Breast epithelium (tissue), 4 donors: ENCODE data around the gene HIVEP3. TPM values are rescaled to one million over a fixed set of nuclear protein-coding genes. Genes with fewer than 3 reads are reported as not detected.

ENCODE experiments used
- DNase-seq, 2 donors: peaks; one replicate each; pipeline ENCODE4 v3.0.0-alpha.2; 2019; ENCODE audit warnings: low spot score in 2 of 2
- H3K27ac ChIP-seq, 2 donors: fragments of 200-600 bp; sonication (generic) in 1 of 2; one replicate each; pipeline ENCODE4 v1.5.1; 2016 to 2019; ENCODE audit warnings: mild to moderate bottlenecking in 1 of 2
- H3K27me3 ChIP-seq, 2 donors: fragments of 200-600 bp; sonication (generic) in 1 of 2; one replicate each; pipeline versions ENCODE4 v1.5.1 to v1.6.0; 2017 to 2019; ENCODE audit warnings: control low read depth in 1 of 2, mild to moderate bottlenecking in 1 of 2
- H3K36me3 ChIP-seq: fragments of 200-600 bp; one replicate; pipeline ENCODE4 v1.5.1; 2019
- H3K4me1 ChIP-seq, 2 donors: fragments of 200-600 bp; sonication (generic); one replicate each; pipeline ENCODE4 v1.5.1; 2016 to 2019; ENCODE audit warnings: control low read depth in 1 of 2
- H3K4me3 ChIP-seq, 3 donors: fragments of 200-600 bp; sonication (generic); 1 replicate in 2 of 3; 2 replicates in 1 of 3; pipeline ENCODE4 v1.5.1; 2016 to 2019; ENCODE audit warnings: mild to moderate bottlenecking in 3 of 3, moderate library complexity in 2 of 3
- H3K9me3 ChIP-seq, 2 donors: fragments of 200-600 bp; sonication (generic) in 1 of 2; one replicate each; pipeline ENCODE4 v1.5.1; 2016 to 2019; ENCODE audit warnings: control low read depth in 1 of 2
- POLR2A ChIP-seq: fragments of 450-650 bp; IDR thresholded peaks from one replicate; pipeline ENCODE4 v1.6.1; 2016; ENCODE audit warnings: antibody characterized with exemption, mild to moderate bottlenecking, moderate library complexity
- POLR2AphosphoS5 ChIP-seq, 3 donors: sonication (generic); formaldehyde crosslinking; IDR thresholded peaks; one replicate each; pipeline ENCODE4 v1.6.1; 2017; ENCODE audit warnings: antibody characterized with exemption in 3 of 3
- intact Hi-C: fragments of 100-400 bp; cut with DNase I; formaldehyde crosslinking; loops from one replicate; pipeline ENCODE4 v1.15.1; 2023; ENCODE audit warnings: low total_unique reads
- total RNA-seq, 3 donors: library from RNA; depleted of rRNA; stranded (reverse); fragments of >200 nt; gene quantifications; one replicate each; pipeline ENCODE4 v1.1.0, GENCODE V29; 2016
- TF ChIP-seq, protein P1 (sequence below), 3 donors: fragments of 450-650 bp; IDR thresholded peaks; one replicate each; pipeline ENCODE4 v1.5.1; 2016 to 2017; ENCODE audit warnings: antibody characterized with exemption in 3 of 3, mild to moderate bottlenecking in 3 of 3, moderate library complexity in 3 of 3

Gene HIVEP3
- total RNA-seq, 3 donors from 2014 or later: 3.5 to 13.5 (median 9.2) TPM

DNA sequence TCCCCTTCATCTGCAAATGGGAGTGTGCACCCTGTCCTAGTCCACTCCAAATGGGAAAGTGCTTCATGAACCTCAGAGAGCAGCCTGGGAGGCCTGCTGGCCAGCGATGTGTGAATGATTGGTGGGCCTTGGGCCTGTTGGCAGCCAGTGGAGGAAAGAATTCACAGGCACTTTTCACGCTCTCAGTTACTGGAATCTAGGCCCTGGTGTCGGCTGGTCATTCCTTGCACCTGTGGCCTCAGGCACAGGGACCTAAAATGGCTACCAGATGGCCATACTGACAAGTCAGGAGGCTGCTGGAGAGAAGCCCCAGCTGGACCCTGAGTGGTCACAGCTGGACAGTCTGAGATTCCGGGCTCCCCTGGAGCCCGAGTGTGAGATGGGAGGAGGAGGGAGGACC, 415.8 kb downstream of the HIVEP3 start:
- no peaks in the 10 kb centered on the region for H3K36me3 ChIP-seq
- no peaks in the 10 kb centered on the region for H3K9me3 ChIP-seq
- H3K4me1 ChIP-seq: peaks cover 5 to 33% of the 10 kb centered on the region in 2 donors
- DNase-seq: no peak
- peak overlapping the region in 1 of 2 donors; percentile 87 for H3K27ac ChIP-seq
- no peak overlapping the region for H3K4me3 ChIP-seq
- no peaks in the 10 kb centered on the region for H3K27me3 ChIP-seq
- intact Hi-C loops: no loop called here
- no peak for TF ChIP-seq POLR2AphosphoS5 (IDR thresholded peaks at IDR 0.05)
- TF ChIP-seq, protein P1, sequence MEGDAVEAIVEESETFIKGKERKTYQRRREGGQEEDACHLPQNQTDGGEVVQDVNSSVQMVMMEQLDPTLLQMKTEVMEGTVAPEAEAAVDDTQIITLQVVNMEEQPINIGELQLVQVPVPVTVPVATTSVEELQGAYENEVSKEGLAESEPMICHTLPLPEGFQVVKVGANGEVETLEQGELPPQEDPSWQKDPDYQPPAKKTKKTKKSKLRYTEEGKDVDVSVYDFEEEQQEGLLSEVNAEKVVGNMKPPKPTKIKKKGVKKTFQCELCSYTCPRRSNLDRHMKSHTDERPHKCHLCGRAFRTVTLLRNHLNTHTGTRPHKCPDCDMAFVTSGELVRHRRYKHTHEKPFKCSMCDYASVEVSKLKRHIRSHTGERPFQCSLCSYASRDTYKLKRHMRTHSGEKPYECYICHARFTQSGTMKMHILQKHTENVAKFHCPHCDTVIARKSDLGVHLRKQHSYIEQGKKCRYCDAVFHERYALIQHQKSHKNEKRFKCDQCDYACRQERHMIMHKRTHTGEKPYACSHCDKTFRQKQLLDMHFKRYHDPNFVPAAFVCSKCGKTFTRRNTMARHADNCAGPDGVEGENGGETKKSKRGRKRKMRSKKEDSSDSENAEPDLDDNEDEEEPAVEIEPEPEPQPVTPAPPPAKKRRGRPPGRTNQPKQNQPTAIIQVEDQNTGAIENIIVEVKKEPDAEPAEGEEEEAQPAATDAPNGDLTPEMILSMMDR (IDR thresholded peaks at IDR 0.05): no peak
- no peak for TF ChIP-seq POLR2A

DNA sequence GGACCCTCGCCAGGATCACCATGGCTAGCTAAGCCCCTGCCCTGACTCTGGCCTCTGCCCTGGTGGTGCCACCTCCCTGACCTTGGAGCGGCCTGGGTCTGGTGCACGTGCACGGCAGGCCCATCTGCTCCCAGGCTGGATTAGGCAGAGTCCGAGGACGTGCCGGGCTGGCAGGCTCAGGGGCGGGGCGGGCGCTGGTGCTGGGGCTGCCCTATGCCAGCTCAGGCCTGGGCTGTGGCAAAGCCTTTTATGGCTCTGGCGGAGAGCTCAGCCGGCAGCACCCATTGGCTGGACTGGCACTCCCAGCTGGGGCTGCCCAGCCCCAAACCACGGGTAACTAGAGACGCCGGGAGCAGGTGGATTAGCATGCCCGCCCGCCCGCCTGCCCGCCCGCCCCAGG, 417.1 kb downstream of the HIVEP3 start:
- DNase-seq: peak in 1 of 2 donors; percentile 81
- no peak for TF ChIP-seq POLR2A
- TF ChIP-seq POLR2AphosphoS5 (IDR thresholded peaks at IDR 0.05): peak in 1 of 3 donors; percentile 26
- intact Hi-C loops: no loop called here
- Histone ChIP-seq H3K27ac (peak overlapping the region; percentile 83 to 87), H3K4me1 (peaks cover 6 to 40% of the 10 kb centered on the region in 2 donors), H3K9me3 (no peaks in the 10 kb centered on the region), H3K36me3 (no peaks in the 10 kb centered on the region), H3K27me3 (no peaks in the 10 kb centered on the region), H3K4me3 (no peak overlapping the region)

DNA sequence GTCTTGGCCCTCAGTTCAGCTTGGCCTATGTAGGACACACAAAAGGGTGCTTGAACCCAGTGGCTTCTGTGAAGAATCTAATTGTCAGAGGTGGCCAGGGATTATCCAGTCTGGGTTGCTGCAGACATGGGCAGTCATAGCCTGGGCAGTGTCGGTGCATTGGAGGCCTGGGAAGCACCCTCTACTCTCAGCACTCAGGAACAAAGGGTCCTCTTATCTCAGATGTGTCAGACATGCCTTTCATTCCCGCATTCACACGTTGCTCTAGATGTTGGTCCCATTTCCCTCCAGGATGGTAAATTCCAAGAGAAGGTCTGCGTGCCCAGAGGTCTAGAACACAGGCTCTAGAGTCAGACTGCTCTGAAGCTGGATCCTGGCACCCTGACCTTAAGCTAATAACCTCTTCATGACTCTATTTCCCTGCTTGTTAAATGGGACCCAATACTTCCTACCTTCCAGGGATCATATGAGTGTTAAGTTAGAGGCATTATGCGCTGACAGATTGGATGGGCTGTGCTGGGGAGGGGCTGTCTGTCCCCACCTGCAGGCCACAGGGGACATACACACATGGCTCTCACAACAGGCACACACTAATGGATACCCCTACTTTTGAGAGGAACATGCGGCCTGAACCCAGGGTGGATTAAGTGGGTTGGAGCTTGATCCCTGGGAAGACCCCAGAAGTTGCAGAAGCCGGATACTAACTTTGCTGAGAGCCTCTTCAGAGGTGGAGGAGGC, 417.8 kb downstream of the HIVEP3 start:
- Histone ChIP-seq H3K27ac (peak overlapping the region; percentile 83 to 87), H3K36me3 (no peaks in the 10 kb centered on the region), H3K27me3 (no peaks in the 10 kb centered on the region), H3K4me3 (no peak overlapping the region), H3K9me3 (no peaks in the 10 kb centered on the region), H3K4me1 (peaks cover 10 to 45% of the 10 kb centered on the region in 2 donors)
- no peak for DNase-seq
- intact Hi-C loops: no loop called here
- TF ChIP-seq, protein P1 (IDR thresholded peaks at IDR 0.05): no peak

DNA sequence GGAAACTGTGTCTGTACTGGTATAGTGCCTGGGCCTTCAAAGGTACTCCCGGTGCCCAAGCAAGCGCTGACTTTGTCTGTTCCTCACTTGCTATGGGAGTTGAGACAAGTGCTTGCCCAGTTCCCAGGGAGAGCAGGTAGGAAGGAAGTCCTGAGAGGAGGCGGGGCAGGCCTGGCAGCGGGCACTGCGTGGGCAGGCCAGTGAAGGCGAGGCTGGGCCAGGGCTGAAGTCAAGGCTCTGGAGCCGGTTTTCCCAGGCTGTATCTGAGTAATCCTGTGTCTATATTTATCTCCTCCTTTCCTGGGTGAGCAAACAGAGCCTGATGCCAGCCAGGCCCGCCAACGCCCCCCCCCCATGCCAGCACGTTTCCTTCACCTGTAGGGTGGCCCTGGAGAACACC, 418.3 kb downstream of the HIVEP3 start:
- peaks cover 10 to 50% of the 10 kb centered on the region in 2 donors for H3K4me1 ChIP-seq

DNA sequence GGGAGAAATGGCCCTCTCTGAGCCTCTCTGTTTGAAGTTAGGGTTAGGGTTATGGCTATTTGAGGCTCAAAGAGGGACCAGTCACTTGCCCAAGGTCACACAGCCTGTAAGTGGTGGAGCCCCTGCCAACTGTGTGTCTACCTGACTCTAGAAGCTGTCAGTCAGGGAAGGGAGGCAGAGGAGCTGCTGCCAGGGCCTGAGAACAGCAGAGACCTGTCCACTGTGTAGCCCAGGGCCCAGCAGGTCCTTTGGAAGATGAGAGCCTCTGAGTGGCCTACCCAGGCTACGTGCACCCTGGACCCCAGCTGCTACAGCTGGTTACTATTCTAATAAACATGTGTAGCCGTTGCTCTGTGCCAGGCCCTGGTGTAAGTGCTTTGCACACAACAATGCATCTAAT, 419.1 kb downstream of the HIVEP3 start:
- H3K27ac ChIP-seq: peak overlapping the region; percentile 51 to 87

More for the DNA sequence above, 418.3 kb downstream of the HIVEP3 start:
- peak; percentile 89 to 97 for DNase-seq
- no peaks in the 10 kb centered on the region for H3K27me3 ChIP-seq
- intact Hi-C loops: no loop called here
- no peak overlapping the region for H3K4me3 ChIP-seq
- peak overlapping the region; percentile 83 to 87 for H3K27ac ChIP-seq
- H3K9me3 ChIP-seq: no peaks in the 10 kb centered on the region
- no peaks in the 10 kb centered on the region for H3K36me3 ChIP-seq
- TF ChIP-seq POLR2A (no peak), POLR2AphosphoS5 (IDR thresholded peaks at IDR 0.05) (peak in 1 of 3 donors; percentile 64)
- TF ChIP-seq, protein P1 (IDR thresholded peaks at IDR 0.05): no peak

More for the DNA sequence above, 419.1 kb downstream of the HIVEP3 start:
- Histone ChIP-seq H3K4me3 (no peak overlapping the region), H3K9me3 (no peaks in the 10 kb centered on the region), H3K36me3 (no peaks in the 10 kb centered on the region), H3K27me3 (no peaks in the 10 kb centered on the region), H3K4me1 (peaks cover 10 to 52% of the 10 kb centered on the region in 2 donors)
- intact Hi-C loops: no loop called here
- TF ChIP-seq POLR2AphosphoS5 (IDR thresholded peaks at IDR 0.05) (no peak), POLR2A (no peak)
- TF ChIP-seq, protein P1 (IDR thresholded peaks at IDR 0.05): no peak
- no peak for DNase-seq
